Measurements from ENCODE around the gene RHOT2.

Gene RHOT2

GRCh38 chr16:635573-636205, 32.2 kb upstream of the RHOT2 start:
- peak overlapping the region; percentile 90 for H2AFZ ChIP-seq (ENCODE audit: low read depth)
- H3K4me1 ChIP-seq (ENCODE audit: low read depth, poor library complexity, severe bottlenecking), result peaks cover 9% of the 10 kb centered on the region
- peak overlapping the region; percentile 77 for H3K27ac ChIP-seq
- TF ChIP-seq CTCF (conservative IDR thresholded peaks at IDR 0.05; ENCODE audit: low read depth, low read length), result 0 out of 2 replicates have a peak, but pooled peaks have one; percentile 10
- peak overlapping the region; percentile 81 for H3K9ac ChIP-seq
- H3K79me2 ChIP-seq (ENCODE audit: insufficient read depth, low read depth), result peaks cover 12% of the 10 kb centered on the region; the same call in 1 of the 2 replicates
- H4K20me1 ChIP-seq (ENCODE audit: insufficient read depth), result no peaks in the 10 kb centered on the region
- H3K4me3 ChIP-seq (IDR thresholded peaks at IDR 0.05; ENCODE audit: insufficient read depth, low read depth, low read length), result no peak overlapping the region
- H3K27me3 ChIP-seq (ENCODE audit: insufficient read depth, low read depth), result no peaks in the 10 kb centered on the region
- H3K36me3 ChIP-seq (ENCODE audit: insufficient read depth), result no peaks in the 10 kb centered on the region; the same call in 1 of the 2 replicates
- peak overlapping the region; percentile 97 for H3K4me2 ChIP-seq

- Histone ChIP-seq H2AFZ (ENCODE audit: low read depth) (peak within 1 kb of the TSS; percentile 90), H3K4me2 (peak within 1 kb of the TSS; percentile 97), H3K9ac (peak within 1 kb of the TSS; percentile 81), H3K27ac (peak within 1 kb of the TSS; percentile 77), H3K36me3 (ENCODE audit: insufficient read depth) (no peaks in the 10 kb centered on the region; the same call in 1 of the 2 replicates), H3K4me1 (ENCODE audit: low read depth, poor library complexity, severe bottlenecking) (peaks cover 9% of the 10 kb centered on the region), H4K20me1 (ENCODE audit: insufficient read depth) (no peaks in the 10 kb centered on the region), H3K27me3 (ENCODE audit: insufficient read depth, low read depth) (no peaks in the 10 kb centered on the region), H3K4me3 (IDR thresholded peaks at IDR 0.05; ENCODE audit: insufficient read depth, low read depth, low read length) (no peak within 1 kb of the TSS), H3K79me2 (ENCODE audit: insufficient read depth, low read depth) (peaks cover 12% of the 10 kb centered on the region; the same call in 1 of the 2 replicates)
- TF ChIP-seq CTCF (conservative IDR thresholded peaks at IDR 0.05; ENCODE audit: low read depth, low read length), result 0 out of 2 replicates have a peak, but pooled peaks have one; percentile 12
These were observed 31.5 kb upstream of the RHOT2 start, which contains the start of gene METTL26 for GRCh38 chr16:636206-637080. METTL26 (minus strand) TSS chr16:636305; CDS start chr16:636290, 15 bp downstream.

- no peaks in the 10 kb centered on the region for H3K27me3 ChIP-seq (ENCODE audit: insufficient read depth, low read depth)
- no peak for TF ChIP-seq CTCF (conservative IDR thresholded peaks at IDR 0.05; ENCODE audit: low read depth, low read length)
- H3K27ac ChIP-seq, result peak overlapping the region; percentile 77
- no peaks in the 10 kb centered on the region for H4K20me1 ChIP-seq (ENCODE audit: insufficient read depth)
- H3K9ac ChIP-seq, result peak overlapping the region; percentile 81; the same call in 1 of the 2 replicates
- peaks cover 9% of the 10 kb centered on the region for H3K4me1 ChIP-seq (ENCODE audit: low read depth, poor library complexity, severe bottlenecking)
- peaks cover 13% of the 10 kb centered on the region; the same call in 1 of the 2 replicates for H3K79me2 ChIP-seq (ENCODE audit: insufficient read depth, low read depth)
- H3K36me3 ChIP-seq (ENCODE audit: insufficient read depth), result no peaks in the 10 kb centered on the region; the same call in 1 of the 2 replicates
- no peak overlapping the region for H3K4me3 ChIP-seq (IDR thresholded peaks at IDR 0.05; ENCODE audit: insufficient read depth, low read depth, low read length)
- H3K4me2 ChIP-seq, result peak overlapping the region; percentile 80
- peak overlapping the region; percentile 90; the same call in 1 of the 2 replicates for H2AFZ ChIP-seq (ENCODE audit: low read depth)
These were observed 30.6 kb upstream of the RHOT2 start for GRCh38 chr16:637081-638018.

All from KMS-11 (cell line).